Measurements from ENCODE around the gene CAP2. TPM values are rescaled to one million over a fixed set of nuclear protein-coding genes. Genes with fewer than 3 reads are reported as not detected.
"Not testable (repeated sequence)": the region's sequence is repeated elsewhere in the genome, so short reads cannot be mapped to it uniquely, and the experiment has no call there.

The CAP2 gene
- total RNA-seq, 1 donor from 2014 or later, result 69.1 TPM

DNA sequence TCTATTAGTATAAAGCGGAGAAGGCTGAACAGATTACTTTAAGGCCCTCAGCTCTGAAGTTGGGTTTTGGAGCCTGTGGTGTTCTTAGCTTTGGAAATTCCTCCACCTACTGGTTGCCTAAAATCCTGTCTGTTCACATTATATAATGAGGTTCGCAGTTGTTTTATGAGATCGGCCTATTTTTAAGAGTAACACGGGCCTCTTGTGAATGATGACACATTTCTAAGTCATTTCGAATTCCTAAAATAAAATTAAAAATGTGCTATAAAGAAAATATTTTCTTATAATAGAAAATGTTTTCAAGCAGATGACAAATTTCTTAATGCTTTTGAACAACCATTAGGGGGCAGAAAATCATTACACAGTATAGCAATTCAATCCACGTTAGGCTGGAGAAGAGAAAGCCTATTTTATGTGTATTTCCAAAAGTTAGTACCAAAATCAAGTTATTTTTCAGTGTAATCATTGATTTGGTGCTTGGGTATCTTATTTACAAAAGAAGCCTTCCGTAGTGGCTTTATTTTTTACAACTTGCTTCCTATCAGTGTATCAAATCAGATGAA, 190.9 kb downstream of the CAP2 start:
- DNase-seq, result peak; percentile 91

DNA sequence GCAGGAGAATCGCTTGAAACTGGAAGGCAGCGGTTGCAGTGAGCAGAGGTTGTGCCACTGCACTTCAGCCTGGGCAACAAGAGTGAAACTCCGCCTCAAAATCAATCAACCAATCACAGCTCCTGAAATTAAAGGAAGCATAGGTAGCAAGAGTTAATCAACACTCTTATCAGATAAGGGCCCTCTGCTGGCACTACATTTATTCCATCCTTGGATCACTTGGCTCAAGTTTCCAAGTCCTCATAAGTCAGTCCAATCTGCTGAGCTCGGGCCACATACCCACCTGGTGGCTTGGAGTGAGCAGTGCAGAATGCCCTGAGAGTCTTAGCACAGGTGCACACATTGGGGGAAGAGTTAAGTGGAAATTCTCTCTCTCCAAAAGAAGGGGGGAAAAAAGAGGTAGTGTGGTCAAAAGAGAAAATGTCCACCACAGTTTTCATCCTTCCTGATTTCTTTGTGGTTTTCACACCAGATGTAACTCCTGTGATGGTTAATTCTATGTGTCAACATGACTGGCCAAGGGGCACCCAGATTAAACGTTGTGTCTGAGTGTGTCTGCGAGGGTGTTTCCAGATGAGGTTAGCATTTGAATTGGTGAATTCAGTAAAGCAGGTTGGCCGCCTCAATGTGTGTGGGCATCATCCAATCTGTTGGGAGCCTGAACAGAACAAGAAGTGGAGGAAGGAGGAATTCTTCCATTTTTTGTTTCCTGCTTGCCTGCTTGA, 192.5 kb downstream of the CAP2 start:
- DNase-seq, result no peak

- not testable (repeated sequence) for DNase-seq
These were observed 193.2 kb downstream of the CAP2 start for GRCh38 chr6:17586623-17587022.

DNA sequence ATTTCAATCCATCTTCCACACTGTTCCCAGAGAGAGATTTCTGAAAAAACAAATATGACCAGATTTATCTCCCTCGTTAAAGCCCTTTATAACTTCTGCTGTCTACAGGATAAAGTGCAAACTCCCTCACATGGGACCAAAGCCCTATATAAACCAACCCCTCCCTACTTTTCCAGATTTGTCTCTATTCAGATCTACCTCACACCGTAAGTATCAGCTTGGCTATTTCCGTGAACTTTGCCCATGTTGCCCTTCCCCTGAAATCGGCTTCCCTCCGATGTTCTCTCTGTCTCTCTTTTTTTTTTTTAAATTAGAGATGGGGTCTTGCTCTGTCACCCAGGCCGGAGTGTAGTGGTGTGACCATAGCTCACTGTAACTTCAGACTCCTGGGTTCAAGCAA, 194.6 kb downstream of the CAP2 start:
- no peak for DNase-seq

DNA sequence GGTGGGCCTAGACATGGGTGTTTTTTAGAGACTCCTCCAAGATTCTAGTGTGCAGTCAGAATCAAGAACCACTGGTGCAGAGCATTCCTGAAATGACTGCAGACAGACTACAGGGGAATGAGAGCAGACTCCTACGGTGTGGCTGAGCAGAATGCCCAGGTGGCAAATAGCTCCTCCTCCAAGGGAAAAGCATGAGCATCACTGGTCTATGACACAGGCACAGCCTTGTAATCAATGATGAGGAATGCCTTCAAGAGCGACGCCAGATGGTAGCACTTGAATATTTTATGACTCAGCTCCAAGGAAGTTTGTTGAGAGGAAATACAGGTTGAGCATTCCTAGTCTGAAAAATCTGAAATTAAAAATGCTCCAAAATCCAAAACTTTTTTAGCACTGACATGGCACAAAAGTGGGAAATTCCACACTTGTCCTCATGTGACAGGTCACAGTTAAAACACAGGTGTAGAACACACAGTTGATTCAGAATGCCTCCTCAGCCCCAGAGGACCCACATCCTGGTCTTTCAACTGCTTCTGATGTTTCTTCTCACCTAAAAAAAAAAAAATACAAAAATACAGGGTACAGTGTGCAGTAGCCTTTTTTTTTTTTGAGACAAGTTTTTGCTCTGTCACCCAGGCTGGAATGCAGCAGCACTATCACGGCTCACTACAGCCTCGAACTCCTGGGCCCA, 196.2 kb downstream of the CAP2 start:
- DNase-seq, result peak; percentile 15

DNA sequence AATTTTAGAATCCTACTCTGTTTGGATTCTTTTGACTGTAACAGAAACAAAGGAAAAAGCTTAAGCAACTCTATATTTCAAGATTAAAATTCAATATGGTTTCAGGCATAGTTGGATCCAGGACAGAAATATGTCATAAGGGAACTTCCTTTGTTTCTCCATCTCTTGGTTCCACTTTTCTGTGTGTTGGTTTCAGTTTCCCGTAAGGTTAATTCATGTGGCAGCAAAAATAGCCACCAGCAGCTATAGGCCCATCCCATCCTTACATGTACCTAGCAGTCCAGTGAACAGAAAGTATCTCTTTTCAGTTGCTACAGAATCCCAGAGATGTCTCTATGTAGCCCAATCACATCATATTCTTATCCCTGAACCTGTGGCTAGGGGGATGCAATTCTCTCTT, 197.9 kb downstream of the CAP2 start:
- no peak for DNase-seq

DNA sequence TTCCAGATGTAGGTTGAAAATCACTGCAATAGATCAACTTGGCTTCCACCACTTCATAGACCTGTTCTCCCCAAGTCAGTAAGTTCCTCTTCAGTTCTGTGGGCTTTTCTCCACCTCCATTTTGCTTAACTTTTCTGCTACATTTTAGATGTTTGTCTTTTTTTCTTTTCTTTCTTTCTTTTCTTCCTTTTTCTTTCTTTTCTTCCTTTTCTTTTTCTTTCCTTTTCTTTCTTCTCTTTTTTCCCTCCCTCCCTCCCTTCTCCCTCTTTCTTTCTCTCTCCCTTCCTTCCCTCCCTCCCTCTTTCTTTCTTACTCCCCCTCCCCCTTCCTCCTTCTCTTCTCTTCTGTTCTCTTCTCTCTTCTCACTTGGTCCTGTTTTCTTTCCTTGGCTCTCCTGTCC, 199.9 kb downstream of the CAP2 start:
- no peak for DNase-seq

DNA sequence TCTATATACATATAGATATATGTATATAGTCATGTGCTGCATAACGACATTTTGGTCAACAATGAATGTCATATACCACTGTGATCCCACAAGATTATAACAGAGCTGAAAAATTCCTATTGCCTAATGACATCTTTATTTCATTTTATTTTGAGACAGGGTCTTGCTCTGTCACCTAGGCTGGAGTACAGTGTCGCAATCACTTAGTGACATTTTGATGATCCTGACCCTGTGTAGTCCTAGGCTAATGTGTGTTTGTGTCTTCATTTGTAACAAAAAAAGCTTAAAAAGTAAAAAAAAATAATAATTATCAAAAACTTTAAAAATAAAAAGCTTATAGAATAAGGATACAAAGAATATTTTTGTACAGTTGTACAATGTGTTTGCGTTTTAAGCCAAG, 202.7 kb downstream of the CAP2 start:
- DNase-seq, result no peak

DNA sequence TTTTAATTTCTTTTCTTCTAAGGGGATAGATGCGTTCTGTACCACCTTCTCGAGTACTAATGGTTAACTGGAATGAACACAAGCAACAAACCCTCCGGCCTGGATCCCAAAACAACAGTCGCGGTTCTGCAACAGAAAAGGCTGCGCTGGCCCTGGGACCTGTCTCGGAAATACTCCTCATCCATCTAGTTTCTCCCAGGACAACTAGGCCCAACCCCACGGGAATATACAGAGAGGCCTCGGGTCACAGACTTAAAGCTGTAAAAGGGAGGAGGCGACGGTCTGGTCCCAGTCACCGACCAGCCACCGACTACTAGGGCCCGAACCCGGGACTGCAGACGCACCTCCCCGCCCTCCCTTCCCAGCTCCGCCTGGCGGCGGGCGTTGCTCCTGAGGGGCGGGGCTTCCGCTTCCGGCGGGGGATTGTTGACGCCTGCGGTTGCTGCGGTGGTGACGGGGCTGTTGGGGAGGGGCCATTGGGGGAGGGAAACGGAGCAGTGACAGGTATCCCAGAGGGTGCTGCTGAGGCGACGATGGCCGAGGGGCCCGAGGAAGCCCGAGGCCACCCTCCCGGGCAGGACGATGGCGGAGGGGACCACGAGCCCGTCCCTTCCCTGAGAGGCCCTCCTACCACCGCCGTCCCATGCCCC, 206.6 kb downstream of the CAP2 start, which contains the start of gene FAM8A1:
FAM8A1 (plus strand) TSS at position 426 of the 650 bp plus-strand sequence; CDS start at position 534, 108 bp downstream.
- peak; percentile 97 for DNase-seq

GRCh38 chr6:17600527-17601385, 207.4 kb downstream of the CAP2 start:
- DNase-seq, result peak; percentile 62

DNA sequence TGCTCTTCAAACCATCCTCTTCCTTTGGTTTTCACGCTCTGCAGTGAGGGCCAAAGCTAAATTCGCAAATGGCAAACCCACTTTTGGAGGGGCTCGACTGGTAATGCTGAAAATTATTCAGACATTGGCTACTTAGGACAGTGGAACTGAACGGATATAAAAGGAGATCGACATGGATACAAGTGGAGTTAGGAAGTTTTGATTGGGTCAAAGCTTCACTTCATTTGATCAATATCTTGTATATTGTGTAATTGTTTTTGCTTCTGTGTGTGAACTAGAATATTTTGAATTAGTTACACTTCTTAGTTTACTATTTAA, 207.9 kb downstream of the CAP2 start:
- no peak for DNase-seq

- no peak for DNase-seq
These were observed 209.5 kb downstream of the CAP2 start for GRCh38 chr6:17602888-17603287.

GRCh38 chr6:17606606-17607005, 213.2 kb downstream of the CAP2 start:
- no peak for DNase-seq

Small RNA genes lying within 50 kb of the gene (small RNA-seq; reads per million reads assigned to genes)
- not detected for gene SUMO2P13 (ENCODE audit: low replicate concordance)

Other genes with a start within 250 kb of the CAP2 start
- gene RBM24, start 112.2 kb upstream of the CAP2 start, total RNA-seq, result 201 TPM
- 34.5 TPM for gene FAM8A1, start 206.7 kb downstream of the CAP2 start, total RNA-seq

All from tongue (tissue), 3 donors.